Mammary epithelial cell (primary cell): Measurements from ENCODE around the gene ULK3.

Source experiments
- CTCF ChIP-seq, 2 donors: IDR thresholded peaks in 1 of 2; conservative IDR thresholded peaks in 1 of 2; 2 replicates each; pipeline ENCODE4 v1.5.1; 2011 to 2012; ENCODE audit warnings: inconsistent platforms in 2 of 2, low read length in 2 of 2, mild to moderate bottlenecking in 2 of 2, control low read depth in 1 of 2, low read depth in 1 of 2; ENCODE audit not compliant: insufficient read depth in 1 of 2; ENCODE audit errors: extremely low read depth in 1 of 2
- EZH2 ChIP-seq: IDR thresholded peaks from 2 replicates; pipeline ENCODE4 v1.6.1; 2012; ENCODE audit warnings: low read length, inconsistent platforms, borderline replicate concordance

- TF ChIP-seq EZH2 (no peak), CTCF (conservative IDR thresholded peaks at IDR 0.05 in 1 of 2, IDR thresholded peaks at IDR 0.05 in 1 of 2; ENCODE audit: extremely low read depth in 1 of 2, insufficient read depth in 1 of 2, low read depth in 1 of 2, low read length in 2 of 2) (no peak)
Measured at GRCh38 chr15:74832826-74833225, 10.1 kb downstream of the ULK3 start.
